BE2C (cell line): Measurements from ENCODE around the gene GLB1L2.

Experiments
- DNase-seq: peaks from one replicate; pipeline ENCODE4 v3.0.0-alpha.2; 2020
- H3K27me3 ChIP-seq: fragments of 250-450 bp; sonication (Bioruptor Pico); 2 replicates; pipeline ENCODE4 v1.5.1; 2020; ENCODE audit warnings: mild to moderate bottlenecking
- H3K36me3 ChIP-seq: fragments of 250-450 bp; sonication (Bioruptor Pico); 2 replicates; pipeline ENCODE4 v1.5.1; 2020; ENCODE audit warnings: mild to moderate bottlenecking
- H3K4me1 ChIP-seq: fragments of 250-450 bp; sonication (Bioruptor Pico); 2 replicates; pipeline ENCODE4 v1.5.1; 2020
- H3K4me3 ChIP-seq: 2 replicates; pipeline ENCODE4 v1.5.1; 2011; ENCODE audit warnings: low read depth, low read length
- H3K9me3 ChIP-seq: fragments of 250-450 bp; sonication (Bioruptor Pico); 2 replicates; pipeline ENCODE4 v1.5.1; 2020
- CTCF ChIP-seq: IDR thresholded peaks from 2 replicates; pipeline ENCODE4 v1.5.1; 2012; ENCODE audit warnings: mild to moderate bottlenecking, low read depth, low read length

The GLB1L2 gene

GRCh38 chr11:134386945-134387344 is 55.2 kb downstream of the GLB1L2 start:
- H3K4me3 ChIP-seq: no peak overlapping the region
- DNase-seq: no peak
- no peaks in the 10 kb centered on the region for H3K27me3 ChIP-seq
- no peaks in the 10 kb centered on the region for H3K36me3 ChIP-seq
- TF ChIP-seq CTCF: no peak
- no peaks in the 10 kb centered on the region for H3K9me3 ChIP-seq
- H3K4me1 ChIP-seq: 0 out of 2 replicates have a peak, but pooled peaks cover 7% of the 10 kb centered on the region

GRCh38 chr11:134387501-134387900 is 55.7 kb downstream of the GLB1L2 start:
- TF ChIP-seq CTCF: no peak
- no peaks in the 10 kb centered on the region for H3K36me3 ChIP-seq

DNA sequence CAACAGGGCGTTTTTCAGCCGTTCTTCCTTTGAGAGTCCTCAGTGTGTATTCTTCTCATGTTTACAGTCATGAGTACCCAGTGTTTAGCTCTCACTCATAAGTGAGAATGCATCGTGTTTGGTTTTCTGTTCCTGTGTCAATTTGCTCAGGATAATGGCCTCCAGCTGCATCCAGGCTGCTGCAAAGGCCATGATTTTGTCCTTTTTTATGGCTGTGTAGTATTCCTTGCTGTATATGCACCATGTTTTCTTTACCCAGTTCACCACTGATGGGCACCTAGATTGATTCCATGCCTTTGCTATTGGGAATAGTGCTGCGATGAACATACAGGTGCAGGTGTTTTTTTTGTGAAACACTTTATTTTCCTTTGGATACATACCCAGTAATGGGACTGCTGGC is 56.8 kb downstream of the GLB1L2 start:
- H3K36me3 ChIP-seq: no peaks in the 10 kb centered on the region
- DNase-seq: no peak

More at GRCh38 chr11:134387501-134387900, 55.7 kb downstream of the GLB1L2 start:
- 0 out of 2 replicates have a peak, but pooled peaks cover 7% of the 10 kb centered on the region for H3K4me1 ChIP-seq
- no peaks in the 10 kb centered on the region for H3K9me3 ChIP-seq
- no peak overlapping the region for H3K4me3 ChIP-seq
- H3K27me3 ChIP-seq: no peaks in the 10 kb centered on the region
- no peak for DNase-seq

GRCh38 chr11:134389464-134390180 is 57.8 kb downstream of the GLB1L2 start:
- peaks cover 12% of the 10 kb centered on the region for H3K4me1 ChIP-seq
- TF ChIP-seq CTCF: 0 out of 2 replicates have a peak, but pooled peaks have one; percentile 6
- H3K9me3 ChIP-seq: no peaks in the 10 kb centered on the region
- DNase-seq: no peak
- H3K36me3 ChIP-seq: no peaks in the 10 kb centered on the region
- no peaks in the 10 kb centered on the region for H3K27me3 ChIP-seq
- H3K4me3 ChIP-seq: no peak overlapping the region

More for the DNA sequence above, 56.8 kb downstream of the GLB1L2 start:
- no peak for TF ChIP-seq CTCF
- no peak overlapping the region for H3K4me3 ChIP-seq
- peaks cover 10% of the 10 kb centered on the region for H3K4me1 ChIP-seq
- H3K27me3 ChIP-seq: no peaks in the 10 kb centered on the region
- H3K9me3 ChIP-seq: no peaks in the 10 kb centered on the region

DNA sequence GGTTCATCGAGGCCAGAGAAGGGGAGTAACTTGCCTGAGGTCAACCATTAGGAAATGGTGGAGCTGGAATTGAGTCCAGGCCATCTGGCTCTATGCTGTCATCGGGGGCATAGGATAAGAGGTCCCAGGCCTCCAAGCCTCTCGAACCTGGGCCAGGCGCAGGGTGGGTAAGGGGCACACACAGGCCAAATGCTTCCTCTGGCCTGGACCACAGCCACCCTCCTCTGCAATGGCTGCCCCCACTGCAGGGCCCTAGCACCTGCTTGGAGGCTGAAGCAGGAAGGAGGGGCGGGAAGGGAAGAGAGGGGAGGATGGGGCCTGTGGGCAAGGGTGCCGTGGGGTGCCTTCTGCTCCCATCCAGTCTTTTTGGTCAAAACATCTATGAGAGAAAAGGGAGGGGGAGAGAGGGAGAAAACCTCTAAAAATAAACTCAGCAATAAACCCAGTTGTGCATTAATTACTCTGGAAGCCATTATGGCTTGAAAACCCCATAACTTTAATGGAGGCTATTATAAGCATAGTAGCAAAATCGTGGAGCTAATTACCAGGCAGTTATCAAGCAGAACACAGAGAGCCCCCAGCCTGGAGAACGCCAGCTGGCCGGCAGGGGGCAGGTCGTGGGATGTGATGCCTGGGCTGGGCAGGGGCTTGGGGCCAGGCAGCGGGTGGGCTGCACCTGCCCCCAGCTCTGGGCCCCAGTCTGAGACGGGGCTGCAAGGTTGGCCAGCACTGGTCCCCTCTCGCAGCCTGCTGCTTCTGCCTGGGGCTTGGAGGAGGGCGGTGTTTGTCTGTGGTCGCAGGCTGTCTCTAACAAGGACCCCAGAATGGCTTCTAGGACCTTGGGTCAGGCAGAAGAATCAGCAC is 59.1 kb downstream of the GLB1L2 start:
- Histone ChIP-seq H3K9me3 (no peaks in the 10 kb centered on the region), H3K36me3 (no peaks in the 10 kb centered on the region), H3K4me1 (peaks cover 9% of the 10 kb centered on the region), H3K27me3 (no peaks in the 10 kb centered on the region), H3K4me3 (no peak overlapping the region)
- peak; percentile 41 for TF ChIP-seq CTCF
- no peak for DNase-seq

- TF ChIP-seq CTCF: no peak
- Histone ChIP-seq H3K4me3 (no peak overlapping the region), H3K9me3 (no peaks in the 10 kb centered on the region), H3K4me1 (peaks cover 5% of the 10 kb centered on the region), H3K36me3 (no peaks in the 10 kb centered on the region), H3K27me3 (no peaks in the 10 kb centered on the region)
- DNase-seq: no peak
These were observed 59.9 kb downstream of the GLB1L2 start for GRCh38 chr11:134391656-134392055.
